Activated CD4-positive, alpha-beta T cell treated with anti-CD3 and anti-CD28 coated beads for 36 hours (primary cell): Measurements from ENCODE around the gene HDAC4. TPM values are rescaled to one million over a fixed set of nuclear protein-coding genes. Genes with fewer than 3 reads are reported as not detected.

Experiments
- ATAC-seq: fragments of 200-7000 bp; cut with Tn5 transposase; one replicate; pipeline ENCODE4 v1.10.0; 2021; ENCODE audit warnings: mild to moderate bottlenecking, moderate library complexity
- CTCF ChIA-PET: fragments of 350-600 bp; sonication (Branson Sonifier 250); formaldehyde crosslinking; loops from one replicate; lab custom pipeline; 2021; ENCODE audit warnings: antibody characterized with exemption; lab: Charles Lee
- POLR2A ChIA-PET: fragments of 350-600 bp; sonication (Branson Sonifier 250); formaldehyde crosslinking; loops from one replicate; lab custom pipeline; 2021; ENCODE audit warnings: antibody characterized with exemption, inconsistent platforms; lab: Charles Lee
- DNase-seq: peaks from one replicate; pipeline ENCODE4 v3.0.0-alpha.2; 2020
- H3K27ac Mint-ChIP-seq: one replicate; pipeline ENCODE4 v1.8.0; 2021; ENCODE audit warnings: mixed read lengths
- H3K27me3 Mint-ChIP-seq: one replicate; pipeline ENCODE4 v1.8.0; 2021; ENCODE audit warnings: mixed read lengths
- H3K36me3 Mint-ChIP-seq: one replicate; pipeline ENCODE4 v1.8.0; 2021; ENCODE audit warnings: low read depth, mixed read lengths
- H3K4me1 Mint-ChIP-seq: one replicate; pipeline ENCODE4 v1.8.0; 2021; ENCODE audit warnings: mixed read lengths
- H3K4me3 Mint-ChIP-seq: one replicate; pipeline ENCODE4 v1.8.0; 2021; ENCODE audit warnings: mild to moderate bottlenecking, moderate library complexity, mixed read lengths
- H3K9me3 Mint-ChIP-seq: one replicate; pipeline ENCODE4 v1.8.0; 2021; ENCODE audit warnings: low read depth, mixed read lengths
- intact Hi-C, 2 experiments: fragments of 100-400 bp; cut with DNase I in 1 of 2; cut with micrococcal nuclease in 1 of 2; formaldehyde crosslinking; loops; one replicate each; pipeline versions ENCODE4 v1.14.2 to v1.15.1; 2022 to 2024; cut with DNase I, micrococcal nuclease
- total RNA-seq, 2 experiments: library from RNA; stranded (reverse); gene quantifications; one replicate each; pipeline ENCODE4 v1.2.3, GENCODE V29; 2021

The HDAC4 gene
- total RNA-seq, 2 experiments from 2014 or later, result 25.4 to 30.4 TPM

GRCh38 chr2:239296020-239296932 lies 104.5 kb downstream of the HDAC4 start:
- H3K4me1 Mint-ChIP-seq, result peaks cover 64% of the 10 kb centered on the region

GRCh38 chr2:239295377-239296019 lies 105.3 kb downstream of the HDAC4 start:
- Mint-ChIP-seq H3K36me3 (peaks cover 2% of the 10 kb centered on the region), H3K9me3 (no peaks in the 10 kb centered on the region), H3K27me3 (peaks cover 9% of the 10 kb centered on the region), H3K4me1 (peaks cover 68% of the 10 kb centered on the region), H3K27ac (peak overlapping the region; percentile 37), H3K4me3 (peak overlapping the region; percentile 47)
- POLR2A ChIA-PET, result interaction anchor here (0.6 to 0.9 kb wide), 3 partner anchors 20 to 74 kb away, joined by 3 to 6 read pairs (median 4); no protein-coding TSS in a partner anchor
- CTCF ChIA-PET, result interaction anchor here (1.3 to 2.6 kb wide), 2 partner anchors 8 to 26 kb away, joined by 5 to 16 read pairs; no protein-coding TSS in a partner anchor
- intact Hi-C loops, result loop anchor here in 1 of 2 experiments (5.0 kb wide), 1 partner anchor 38 kb away; no protein-coding TSS in a partner anchor
- ATAC-seq (no peak), DNase-seq (no peak)

More at GRCh38 chr2:239296020-239296932, 104.5 kb downstream of the HDAC4 start:
- intact Hi-C loops, result loop anchor here in 1 of 2 experiments (5.0 kb wide), 1 partner anchor 39 kb away; no protein-coding TSS in a partner anchor
- H3K36me3 Mint-ChIP-seq, result peaks cover 2% of the 10 kb centered on the region
- peaks cover 9% of the 10 kb centered on the region for H3K27me3 Mint-ChIP-seq
- peak overlapping the region; percentile 37 for H3K27ac Mint-ChIP-seq
- CTCF ChIA-PET, result interaction anchor here (1.3 to 2.6 kb wide), 2 partner anchors 8 to 25 kb away, joined by 5 to 16 read pairs; no protein-coding TSS in a partner anchor
- DNase-seq, result no peak
- no peaks in the 10 kb centered on the region for H3K9me3 Mint-ChIP-seq
- ATAC-seq, result no peak
- peak overlapping the region; percentile 47 for H3K4me3 Mint-ChIP-seq
- POLR2A ChIA-PET, result interaction anchor here (0.6 to 0.9 kb wide), 2 partner anchors 21 to 57 kb away, joined by 3 to 4 read pairs; no protein-coding TSS in a partner anchor

- ATAC-seq (no peak), DNase-seq (no peak)
- H3K27ac Mint-ChIP-seq, result peak overlapping the region; percentile 82
- peaks cover 77% of the 10 kb centered on the region for H3K4me1 Mint-ChIP-seq
- intact Hi-C loops, result loop anchor here in 1 of 2 experiments (1.0 to 5.0 kb wide), 2 partner anchors 19 to 37 kb away; no protein-coding TSS in a partner anchor
- peaks cover 12% of the 10 kb centered on the region for H3K27me3 Mint-ChIP-seq
- H3K9me3 Mint-ChIP-seq, result no peaks in the 10 kb centered on the region
- CTCF ChIA-PET, result interaction anchor here (0.6 to 2.6 kb wide), 9 partner anchors 9 to 123 kb away, joined by 3 to 16 read pairs (median 4); no protein-coding TSS in a partner anchor
- peaks cover 2% of the 10 kb centered on the region for H3K36me3 Mint-ChIP-seq
- no peak overlapping the region for H3K4me3 Mint-ChIP-seq
- POLR2A ChIA-PET, result interaction anchor here (0.6 to 1.4 kb wide), 7 partner anchors 10 to 87 kb away, joined by 3 to 6 read pairs (median 4); no protein-coding TSS in a partner anchor
Observed at GRCh38 chr2:239294571-239295054, 106.2 kb downstream of the HDAC4 start.

GRCh38 chr2:239293775-239294430 lies 106.9 kb downstream of the HDAC4 start:
- DNase-seq, result peak; percentile 86
- ChIA-PET POLR2A (interaction anchor here (0.6 to 1.4 kb wide), 7 partner anchors 10 to 87 kb away, joined by 3 to 6 read pairs (median 3); no protein-coding TSS in a partner anchor), CTCF (interaction anchor here (0.6 to 2.6 kb wide), 10 partner anchors 9 to 122 kb away, joined by 3 to 16 read pairs (median 4); no protein-coding TSS in a partner anchor)
- H3K4me1 Mint-ChIP-seq, result peaks cover 77% of the 10 kb centered on the region
- ATAC-seq, result peak; percentile 70
- H3K9me3 Mint-ChIP-seq, result no peaks in the 10 kb centered on the region
- intact Hi-C loops, result loop anchor here in 1 of 2 experiments (1.0 kb wide), 1 partner anchor 19 kb away; no protein-coding TSS in a partner anchor
- H3K27me3 Mint-ChIP-seq, result peaks cover 11% of the 10 kb centered on the region
- H3K36me3 Mint-ChIP-seq, result peaks cover 2% of the 10 kb centered on the region
- H3K27ac Mint-ChIP-seq, result peak overlapping the region; percentile 82
- no peak overlapping the region for H3K4me3 Mint-ChIP-seq

GRCh38 chr2:239292959-239293774 lies 107.7 kb downstream of the HDAC4 start:
- ChIA-PET CTCF (interaction anchor here (0.6 to 2.6 kb wide), 6 partner anchors 11 to 227 kb away, joined by 3 to 16 read pairs (median 4); no protein-coding TSS in a partner anchor), POLR2A (interaction anchor here (1.0 to 1.4 kb wide), 2 partner anchors 29 to 33 kb away, joined by 3 to 5 read pairs; no protein-coding TSS in a partner anchor)
- DNase-seq (no peak), ATAC-seq (no peak)
- no peaks in the 10 kb centered on the region for H3K9me3 Mint-ChIP-seq
- no peak overlapping the region for H3K4me3 Mint-ChIP-seq
- peaks cover 2% of the 10 kb centered on the region for H3K36me3 Mint-ChIP-seq
- intact Hi-C loops, result no loop called here
- H3K27ac Mint-ChIP-seq, result no peak overlapping the region
- H3K4me1 Mint-ChIP-seq, result peaks cover 77% of the 10 kb centered on the region
- H3K27me3 Mint-ChIP-seq, result peaks cover 12% of the 10 kb centered on the region

- no peaks in the 10 kb centered on the region for H3K9me3 Mint-ChIP-seq
- ChIA-PET CTCF (interaction anchor here (0.6 to 2.5 kb wide), 4 partner anchors 24 to 226 kb away, joined by 3 to 10 read pairs (median 4); no protein-coding TSS in a partner anchor), POLR2A (no interaction called here)
- peaks cover 15% of the 10 kb centered on the region for H3K27me3 Mint-ChIP-seq
- ATAC-seq (no peak), DNase-seq (no peak)
- intact Hi-C loops, result no loop called here
- peaks cover 2% of the 10 kb centered on the region for H3K36me3 Mint-ChIP-seq
- no peak overlapping the region for H3K27ac Mint-ChIP-seq
- H3K4me3 Mint-ChIP-seq, result no peak overlapping the region
- H3K4me1 Mint-ChIP-seq, result peaks cover 77% of the 10 kb centered on the region
Observed at GRCh38 chr2:239292531-239292930, 108.3 kb downstream of the HDAC4 start.

GRCh38 chr2:239291475-239292350 lies 109.1 kb downstream of the HDAC4 start:
- CTCF ChIA-PET, result no interaction called here
- H3K4me3 Mint-ChIP-seq, result no peak overlapping the region
- intact Hi-C loops, result no loop called here
- no peaks in the 10 kb centered on the region for H3K9me3 Mint-ChIP-seq
- DNase-seq, result no peak
- POLR2A ChIA-PET, result no interaction called here
- no peak for ATAC-seq
- H3K27ac Mint-ChIP-seq, result no peak overlapping the region
- H3K4me1 Mint-ChIP-seq, result peaks cover 78% of the 10 kb centered on the region
- H3K36me3 Mint-ChIP-seq, result peaks cover 2% of the 10 kb centered on the region
- peaks cover 21% of the 10 kb centered on the region for H3K27me3 Mint-ChIP-seq

- ATAC-seq (no peak), DNase-seq (no peak)
- peaks cover 78% of the 10 kb centered on the region for H3K4me1 Mint-ChIP-seq
- CTCF ChIA-PET, result no interaction called here
- POLR2A ChIA-PET, result no interaction called here
- H3K36me3 Mint-ChIP-seq, result peaks cover 2% of the 10 kb centered on the region
- no peak overlapping the region for H3K4me3 Mint-ChIP-seq
- H3K9me3 Mint-ChIP-seq, result no peaks in the 10 kb centered on the region
- no peak overlapping the region for H3K27ac Mint-ChIP-seq
- H3K27me3 Mint-ChIP-seq, result peaks cover 24% of the 10 kb centered on the region
- intact Hi-C loops, result no loop called here
Observed at GRCh38 chr2:239290618-239291474, 110.0 kb downstream of the HDAC4 start.
